Measurements from ENCODE around the gene LAPTM5.

DNA sequence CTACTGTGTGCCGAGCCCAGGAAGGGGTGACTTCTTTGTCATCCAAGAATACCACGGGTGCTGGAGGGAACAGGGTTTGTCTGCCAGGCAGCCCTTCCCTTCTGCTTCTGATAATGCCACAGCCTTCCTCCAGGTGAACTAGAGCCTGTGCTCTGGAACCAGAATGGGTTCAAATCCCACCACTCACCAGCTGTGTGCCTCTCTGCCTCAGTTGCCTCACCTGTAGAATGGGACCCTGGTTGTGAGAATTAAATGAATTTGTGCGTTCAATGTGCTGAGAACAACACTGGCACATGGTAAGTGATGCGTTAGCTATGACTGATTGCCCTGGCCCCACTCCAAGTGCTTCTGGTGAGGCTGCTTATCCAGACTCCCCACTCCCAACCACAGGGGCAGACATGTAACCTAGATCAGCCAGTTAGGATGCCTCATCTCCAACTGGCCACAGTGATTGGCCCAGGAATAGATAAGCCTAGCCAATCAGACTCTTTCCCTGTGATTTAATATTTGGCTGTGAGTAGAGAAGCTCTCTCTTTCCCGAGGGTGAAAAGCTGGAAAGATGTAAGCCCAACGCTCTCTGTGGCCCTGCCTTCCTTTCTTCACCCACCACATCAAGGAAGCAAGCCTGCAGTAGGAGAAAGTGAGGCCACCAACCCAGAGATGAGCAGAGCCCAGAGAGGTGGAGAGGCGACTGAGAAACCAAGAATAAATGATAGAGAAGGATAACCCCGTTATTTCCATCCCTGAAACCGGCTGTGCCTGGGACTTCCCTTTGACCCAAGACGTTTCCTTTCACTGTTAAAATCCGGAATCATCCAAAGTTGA is 20.8 kb upstream of the LAPTM5 start:
- TF ChIP-seq CHD1 (IDR thresholded peaks at IDR 0.05; ENCODE audit: low read depth, low read length) (no peak), EP300 (IDR thresholded peaks at IDR 0.05; ENCODE audit: borderline replicate concordance in 1 of 2, low read depth in 2 of 2, low read length in 2 of 2) (no peak), POLR2AphosphoS5 (IDR thresholded peaks at IDR 0.05; ENCODE audit: low read depth, low read length) (no peak), CTBP2 (IDR thresholded peaks at IDR 0.05; ENCODE audit: borderline replicate concordance, insufficient read depth, insufficient read length, low read length) (no peak), SP1 (IDR thresholded peaks at IDR 0.05; ENCODE audit: low read depth, low read length) (no peak)
- TF ChIP-seq, protein P1, sequence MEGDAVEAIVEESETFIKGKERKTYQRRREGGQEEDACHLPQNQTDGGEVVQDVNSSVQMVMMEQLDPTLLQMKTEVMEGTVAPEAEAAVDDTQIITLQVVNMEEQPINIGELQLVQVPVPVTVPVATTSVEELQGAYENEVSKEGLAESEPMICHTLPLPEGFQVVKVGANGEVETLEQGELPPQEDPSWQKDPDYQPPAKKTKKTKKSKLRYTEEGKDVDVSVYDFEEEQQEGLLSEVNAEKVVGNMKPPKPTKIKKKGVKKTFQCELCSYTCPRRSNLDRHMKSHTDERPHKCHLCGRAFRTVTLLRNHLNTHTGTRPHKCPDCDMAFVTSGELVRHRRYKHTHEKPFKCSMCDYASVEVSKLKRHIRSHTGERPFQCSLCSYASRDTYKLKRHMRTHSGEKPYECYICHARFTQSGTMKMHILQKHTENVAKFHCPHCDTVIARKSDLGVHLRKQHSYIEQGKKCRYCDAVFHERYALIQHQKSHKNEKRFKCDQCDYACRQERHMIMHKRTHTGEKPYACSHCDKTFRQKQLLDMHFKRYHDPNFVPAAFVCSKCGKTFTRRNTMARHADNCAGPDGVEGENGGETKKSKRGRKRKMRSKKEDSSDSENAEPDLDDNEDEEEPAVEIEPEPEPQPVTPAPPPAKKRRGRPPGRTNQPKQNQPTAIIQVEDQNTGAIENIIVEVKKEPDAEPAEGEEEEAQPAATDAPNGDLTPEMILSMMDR (IDR thresholded peaks at IDR 0.05; ENCODE audit: control extremely low read depth in 1 of 3, insufficient read depth in 1 of 3, low read depth in 1 of 3, low read length in 3 of 3): no peak
